Right ventricle myocardium inferior (tissue), 1 donor: ENCODE data around the gene NBPF1. TPM values are rescaled to one million over a fixed set of nuclear protein-coding genes. Genes with fewer than 3 reads are reported as not detected.
"Not testable (repeated sequence)": the region's sequence is repeated elsewhere in the genome, so short reads cannot be mapped to it uniquely, and the experiment has no call there.

Source experiments
- ATAC-seq: fragments of 200-7000 bp; cut with Tn5 transposase; one replicate; pipeline ENCODE4 v1.9.1; 2020; ENCODE audit warnings: mild to moderate bottlenecking, moderate library complexity
- DNase-seq: peaks from one replicate; pipeline ENCODE4 v3.0.0; 2021; ENCODE audit errors: missing footprints
- intact Hi-C: fragments of 100-400 bp; cut with DNase I; formaldehyde crosslinking; loops from one replicate; pipeline ENCODE4 v1.11.0; 2022
- long read RNA-seq: library from polyadenylated mRNA; unstranded; transcript quantifications from one replicate; pipeline ENCODE4 v2.0.0, GENCODE V29; 2021
- total RNA-seq: library from RNA; stranded (reverse); fragmentation: NEBNext Ultra II Directional; extraction: Animal tissue kit (Norgen Biotek cat#: 25700); gene quantifications from one replicate; pipeline ENCODE4 v1.2.1, GENCODE V29; 2021
- donor health status: DM: no; HTN: yes; CAD: no; lungs with severe emphysema.

The NBPF1 gene
- total RNA-seq = 12.4 TPM
- long read RNA-seq, partial matches to known transcripts = 0 of 2 reads
- long read RNA-seq, other reads (novel, unspliced or antisense) = 2 of 2 reads

- peak; percentile 99 for ATAC-seq
- peak; percentile 99 for DNase-seq
- intact Hi-C loops = no loop called here
Observed at GRCh38 chr1:16613185-16614147, at the start of gene NBPF1. NBPF1 (minus strand) TSS chr1:16613564.

GRCh38 chr1:16658234-16658633 lies 44.9 kb upstream of the NBPF1 start:
- DNase-seq, ATAC-seq, intact Hi-C loops: not testable (repeated sequence)

GRCh38 chr1:16656981-16657683 lies 43.8 kb upstream of the NBPF1 start:
- peak; percentile 31 for ATAC-seq
- DNase-seq, intact Hi-C loops: not testable (repeated sequence)

- intact Hi-C loops, DNase-seq, ATAC-seq: not testable (repeated sequence)
Observed at GRCh38 chr1:16656574-16656973, 43.2 kb upstream of the NBPF1 start.

GRCh38 chr1:16651560-16651959 lies 38.2 kb upstream of the NBPF1 start:
- intact Hi-C loops, DNase-seq, ATAC-seq: not testable (repeated sequence)

GRCh38 chr1:16649960-16650359 lies 36.6 kb upstream of the NBPF1 start:
- intact Hi-C loops, ATAC-seq: not testable (repeated sequence)
- peak; percentile 17 for DNase-seq

- ATAC-seq, intact Hi-C loops: not testable (repeated sequence)
- DNase-seq = peak; percentile 22
Observed at GRCh38 chr1:16649390-16649789, 36.0 kb upstream of the NBPF1 start.

- DNase-seq, intact Hi-C loops, ATAC-seq: not testable (repeated sequence)
Observed at GRCh38 chr1:16648756-16649155, 35.4 kb upstream of the NBPF1 start.

GRCh38 chr1:16648250-16648649 lies 34.9 kb upstream of the NBPF1 start:
- peak; percentile 53 for DNase-seq
- intact Hi-C loops = not testable (repeated sequence)

GRCh38 chr1:16647179-16648176 lies 34.1 kb upstream of the NBPF1 start:
- peak; percentile 68 for DNase-seq
- ATAC-seq, intact Hi-C loops: not testable (repeated sequence)

More at GRCh38 chr1:16648250-16648649, 34.9 kb upstream of the NBPF1 start:
- ATAC-seq = not testable (repeated sequence)

- DNase-seq, ATAC-seq, intact Hi-C loops: not testable (repeated sequence)
Observed at GRCh38 chr1:16646716-16647115, 33.4 kb upstream of the NBPF1 start.

- intact Hi-C loops, ATAC-seq: not testable (repeated sequence)
- peak; percentile 64 for DNase-seq
Observed at GRCh38 chr1:16646061-16646664, 32.8 kb upstream of the NBPF1 start.

GRCh38 chr1:16645271-16646060 lies 32.1 kb upstream of the NBPF1 start:
- intact Hi-C loops, ATAC-seq: not testable (repeated sequence)

GRCh38 chr1:16644482-16645270 lies 31.3 kb upstream of the NBPF1 start:
- intact Hi-C loops = not testable (repeated sequence)
- DNase-seq = peak; percentile 99

More at GRCh38 chr1:16645271-16646060, 32.1 kb upstream of the NBPF1 start:
- DNase-seq = peak; percentile 66

GRCh38 chr1:16644193-16644481 lies 30.8 kb upstream of the NBPF1 start:
- intact Hi-C loops = no loop called here
- no peak for DNase-seq
- ATAC-seq = peak; percentile 15

More at GRCh38 chr1:16644482-16645270, 31.3 kb upstream of the NBPF1 start:
- ATAC-seq = peak; percentile 94
